HEK293 (cell line): ENCODE results near the gene VHLL.
A peak's percentile ranks its signal among the peaks of the same experiment; 100 is the strongest.

Experiments used
- CTCF ChIA-PET: fragments of 350-600 bp; formaldehyde crosslinking; extraction: SDS; loops from one replicate; lab custom pipeline; 2021; ENCODE audit warnings: antibody characterized with exemption; lab: Yijun Ruan, JAX
- POLR2A ChIA-PET: fragments of 300-600 bp; formaldehyde crosslinking; extraction: SDS; loops from one replicate; lab custom pipeline; 2020; ENCODE audit warnings: antibody characterized with exemption, inconsistent platforms; lab: Yijun Ruan, JAX
- H3K27ac ChIP-seq: fragments of 200-500 bp; sonication (Bioruptor generic); 2 replicates; pipeline ENCODE4 v1.5.1; 2014; ENCODE audit warnings: low read depth, low read length, control low read depth, inconsistent platforms; ENCODE audit errors: extremely low read depth
- H3K36me3 ChIP-seq, 2 experiments: fragments of 200-500 bp in 1 of 2; sonication (Bioruptor generic) in 1 of 2; 1 replicate in 1 of 2; 2 replicates in 1 of 2; pipeline ENCODE4 v1.5.1; 2014 to 2017; ENCODE audit warnings: inconsistent platforms in 2 of 2, low read length in 2 of 2; ENCODE audit not compliant: control insufficient read depth in 2 of 2, insufficient read depth in 1 of 2
- H3K4me1 ChIP-seq: fragments of 200-500 bp; sonication (Bioruptor generic); 2 replicates; pipeline ENCODE4 v1.5.1; 2014; ENCODE audit warnings: mild to moderate bottlenecking, low read length, inconsistent platforms; ENCODE audit not compliant: control insufficient read depth, insufficient read depth
- H3K4me3 ChIP-seq: 2 replicates; pipeline ENCODE4 v1.5.1; 2011; ENCODE audit warnings: low read depth, mild to moderate bottlenecking, control low read depth, low read length, moderate library complexity
- H3K9me3 ChIP-seq: fragments of 200-500 bp; sonication (Bioruptor generic); 2 replicates; pipeline ENCODE4 v1.5.1; 2014; ENCODE audit warnings: low read depth, low read length, inconsistent platforms; ENCODE audit not compliant: control insufficient read depth, insufficient read depth
- HOXC10 ChIP-seq: sonication (generic); formaldehyde crosslinking; IDR thresholded peaks from 2 replicates; pipeline ENCODE4 v1.8.1; 2023; ENCODE audit warnings: mild to moderate bottlenecking, missing genetic modification reagents
- OVOL3 ChIP-seq: fragments of 450-650 bp; formaldehyde crosslinking; IDR thresholded peaks from 2 replicates; pipeline ENCODE4 v1.5.1; 2016; ENCODE audit warnings: missing biosample characterization, missing genetic modification characterization
- SP7 ChIP-seq: fragments of 450-650 bp; formaldehyde crosslinking; IDR thresholded peaks from 2 replicates; pipeline ENCODE4 v1.5.1; 2016; ENCODE audit warnings: missing biosample characterization, missing genetic modification characterization
- ZBTB20 ChIP-seq: fragments of 450-650 bp; formaldehyde crosslinking; IDR thresholded peaks from 2 replicates; pipeline ENCODE4 v1.5.1; 2016; ENCODE audit warnings: missing biosample characterization, missing genetic modification characterization
- ZBTB44 ChIP-seq: fragments of 450-650 bp; IDR thresholded peaks from 2 replicates; pipeline ENCODE4 v1.5.1; 2018; ENCODE audit warnings: missing biosample characterization, mild to moderate bottlenecking, missing genetic modification characterization
- ZBTB48 ChIP-seq: fragments of 450-650 bp; formaldehyde crosslinking; IDR thresholded peaks from 2 replicates; pipeline ENCODE4 v1.5.1; 2016; ENCODE audit warnings: missing biosample characterization, missing genetic modification characterization
- ZIC2 ChIP-seq: fragments of 450-650 bp; formaldehyde crosslinking; IDR thresholded peaks from 2 replicates; pipeline ENCODE4 v1.5.1; 2016; ENCODE audit warnings: missing biosample characterization, missing genetic modification characterization
- ZNF10 ChIP-seq: fragments of 450-650 bp; formaldehyde crosslinking; IDR thresholded peaks from 2 replicates; pipeline ENCODE4 v1.5.1; 2017; ENCODE audit warnings: missing biosample characterization, missing genetic modification characterization
- ZNF132 ChIP-seq: fragments of 450-650 bp; formaldehyde crosslinking; IDR thresholded peaks from 2 replicates; pipeline ENCODE4 v1.5.1; 2017; ENCODE audit warnings: missing biosample characterization, missing genetic modification characterization, borderline replicate concordance
- ZNF133 ChIP-seq: fragments of 450-650 bp; formaldehyde crosslinking; IDR thresholded peaks from 2 replicates; pipeline ENCODE4 v1.5.1; 2016; ENCODE audit warnings: missing biosample characterization, missing genetic modification characterization
- ZNF211 ChIP-seq: fragments of 450-650 bp; formaldehyde crosslinking; IDR thresholded peaks from 2 replicates; pipeline ENCODE4 v1.5.1; 2016; ENCODE audit warnings: low read depth, missing biosample characterization, missing genetic modification characterization
- ZNF23 ChIP-seq: fragments of 450-650 bp; formaldehyde crosslinking; IDR thresholded peaks from 2 replicates; pipeline ENCODE4 v1.5.1; 2016; ENCODE audit warnings: missing biosample characterization, missing genetic modification characterization, borderline replicate concordance
- ZNF274 ChIP-seq, 2 experiments: fragments of 200-500 bp in 1 of 2; fragments of 450-650 bp in 1 of 2; sonication (Bioruptor generic) in 1 of 2; formaldehyde crosslinking in 1 of 2; IDR thresholded peaks; 2 replicates each; pipeline versions ENCODE4 v1.5.1 to v1.6.1; 2014 to 2016; ENCODE audit warnings: borderline replicate concordance in 1 of 2, inconsistent platforms in 1 of 2, low read length in 1 of 2, missing biosample characterization in 1 of 2, missing genetic modification characterization in 1 of 2
- ZNF280D ChIP-seq: fragments of 450-650 bp; formaldehyde crosslinking; IDR thresholded peaks from 2 replicates; pipeline ENCODE4 v1.5.1; 2016; ENCODE audit warnings: missing biosample characterization, missing genetic modification characterization
- ZNF292 ChIP-seq: fragments of 450-650 bp; formaldehyde crosslinking; IDR thresholded peaks from 2 replicates; pipeline ENCODE4 v1.5.1; 2016; ENCODE audit warnings: low read depth, missing biosample characterization, missing genetic modification characterization, borderline replicate concordance
- ZNF423 ChIP-seq: fragments of 450-650 bp; formaldehyde crosslinking; IDR thresholded peaks from 2 replicates; pipeline ENCODE4 v1.5.1; 2016; ENCODE audit warnings: missing biosample characterization, missing genetic modification characterization
- ZNF510 ChIP-seq: fragments of 450-650 bp; formaldehyde crosslinking; IDR thresholded peaks from 2 replicates; pipeline ENCODE4 v1.5.1; 2018; ENCODE audit warnings: mild to moderate bottlenecking, missing genetic modification characterization, missing biosample characterization; ENCODE audit not compliant: insufficient replicate concordance
- ZNF513 ChIP-seq: fragments of 450-650 bp; IDR thresholded peaks from 2 replicates; pipeline ENCODE4 v1.5.1; 2018; ENCODE audit warnings: missing biosample characterization, missing genetic modification characterization
- ZNF561 ChIP-seq: fragments of 450-650 bp; IDR thresholded peaks from 2 replicates; pipeline ENCODE4 v1.5.1; 2018; ENCODE audit warnings: missing biosample characterization, missing genetic modification characterization, borderline replicate concordance
- ZNF585B ChIP-seq: fragments of 450-650 bp; formaldehyde crosslinking; IDR thresholded peaks from 2 replicates; pipeline ENCODE4 v1.5.1; 2016; ENCODE audit warnings: missing biosample characterization, missing genetic modification characterization
- ZNF660 ChIP-seq: fragments of 450-650 bp; IDR thresholded peaks from 2 replicates; pipeline ENCODE4 v1.5.1; 2018; ENCODE audit warnings: missing biosample characterization, mild to moderate bottlenecking, missing genetic modification characterization
- ZNF76 ChIP-seq: fragments of 450-650 bp; formaldehyde crosslinking; IDR thresholded peaks from 2 replicates; pipeline ENCODE4; 2016; ENCODE audit warnings: low read depth, missing biosample characterization, missing genetic modification characterization, borderline replicate concordance
- ZSCAN23 ChIP-seq: fragments of 450-650 bp; formaldehyde crosslinking; IDR thresholded peaks from 2 replicates; pipeline ENCODE4 v1.5.1; 2016; ENCODE audit warnings: missing biosample characterization, missing genetic modification characterization

The VHLL gene

GRCh38 chr1:156284112-156284511 is 15.0 kb downstream of the VHLL start, which contains the start of gene TMEM79 (continued):
- no peak for TF ChIP-seq ZNF132 (tag by site-specific recombination)
- no peak for TF ChIP-seq ZSCAN23 (tag by site-specific recombination)
- no peak for TF ChIP-seq HOXC10
- no peak for TF ChIP-seq ZNF660 (tag by site-specific recombination)

GRCh38 chr1:156283521-156283920 is 15.6 kb downstream of the VHLL start:
- H3K4me3 ChIP-seq, result peak overlapping the region; percentile 91
- no peak overlapping the region; the same call in 1 of the 2 replicates for H3K27ac ChIP-seq
- CTCF ChIA-PET, result interaction anchor here (1.1 to 1.8 kb wide), 3 partner anchors 59 to 187 kb away, joined by 3 to 9 read pairs (median 4); no protein-coding TSS in a partner anchor
- peaks cover 4 to 45% of the 10 kb centered on the region in 2 experiments; a peak in 2 of 3 replicates for H3K36me3 ChIP-seq
- TF ChIP-seq ZBTB48 (tag by site-specific recombination) (peak; percentile 28; the same call in 1 of the 2 replicates), ZNF292 (no peak), ZBTB44 (no peak)
- TF ChIP-seq, all 188 proteins: peak for 1
- POLR2A ChIA-PET, result interaction anchor here (0.6 to 2.3 kb wide), 9 partner anchors 8 to 218 kb away, joined by 3 to 19 read pairs (median 6); partner anchors contain the start of genes CCT3, GLMP and TSACC
- Histone ChIP-seq H3K9me3 (no peaks in the 10 kb centered on the region), H3K4me1 (peaks cover 4% of the 10 kb centered on the region; the same call in 1 of the 2 replicates)

GRCh38 chr1:156282479-156283222 is 16.5 kb downstream of the VHLL start, which contains the start of gene SMG5:
Gene SMG5 (minus strand): TSS chr1:156282825. CDS start chr1:156282680, 145 bp downstream.
- POLR2A ChIA-PET, result interaction anchor here (0.5 to 2.3 kb wide), 22 partner anchors 9 to 218 kb away, joined by 3 to 19 read pairs (median 4); partner anchors contain the start of genes CCT3, GLMP, PMF1 and TSACC
- CTCF ChIA-PET, result interaction anchor here (0.7 to 1.8 kb wide), 4 partner anchors 36 to 186 kb away, joined by 3 to 9 read pairs (median 4); no protein-coding TSS in a partner anchor
- peak; percentile 83 for TF ChIP-seq ZNF10
- TF ChIP-seq OVOL3 (tag by site-specific recombination), result peak; percentile 88
- TF ChIP-seq ZNF423 (tag by site-specific recombination), result no peak
- TF ChIP-seq ZNF585B (tag by site-specific recombination), result no peak
- TF ChIP-seq ZNF561 (tag by site-specific recombination), result peak; percentile 99
- TF ChIP-seq ZNF280D (tag by site-specific recombination), result peak; percentile 53; the same call in 1 of the 2 replicates
- TF ChIP-seq ZNF510, result no peak
- TF ChIP-seq ZBTB20, result peak; percentile 70; the same call in 1 of the 2 replicates
- TF ChIP-seq ZNF274 (IDR thresholded peaks at IDR 0.05; ENCODE audit: low read length), result no peak
- no peak for TF ChIP-seq ZNF274 (tag by site-specific recombination; IDR thresholded peaks at IDR 0.05; ENCODE audit: borderline replicate concordance)
- peak; percentile 59 for TF ChIP-seq ZIC2 (tag by site-specific recombination)
- peak; percentile 59; the same call in 1 of the 2 replicates for TF ChIP-seq ZBTB44
- TF ChIP-seq ZNF133, result no peak
- TF ChIP-seq ZNF211, result no peak
- peak; percentile 95 for TF ChIP-seq ZNF76 (tag by site-specific recombination)
- no peak for TF ChIP-seq ZNF23
- peak; percentile 46; the same call in 1 of the 2 replicates for TF ChIP-seq ZNF513
- peak; percentile 93 for TF ChIP-seq SP7 (tag by site-specific recombination)

More at GRCh38 chr1:156282479-156283222, 16.5 kb downstream of the VHLL start, which contains the start of gene SMG5:
- Histone ChIP-seq H3K4me1 (peaks cover 4% of the 10 kb centered on the region; the same call in 1 of the 2 replicates), H3K36me3 (peaks cover 9 to 52% of the 10 kb centered on the region in 2 experiments; a peak in 2 of 3 replicates), H3K27ac (peak within 1 kb of the TSS; percentile 67), H3K9me3 (no peaks in the 10 kb centered on the region), H3K4me3 (peak within 1 kb of the TSS; percentile 91)
